Measurements from ENCODE around the gene SYT4. TPM values are rescaled to one million over a fixed set of nuclear protein-coding genes. Genes with fewer than 3 reads are reported as not detected.
"Not testable (repeated sequence)": the region's sequence is repeated elsewhere in the genome, so short reads cannot be mapped to it uniquely, and the experiment has no call there.

Gene SYT4
- total RNA-seq (2014; rRNA removed; shearing (Covaris generic)) = not detected in 2 replicates

DNA sequence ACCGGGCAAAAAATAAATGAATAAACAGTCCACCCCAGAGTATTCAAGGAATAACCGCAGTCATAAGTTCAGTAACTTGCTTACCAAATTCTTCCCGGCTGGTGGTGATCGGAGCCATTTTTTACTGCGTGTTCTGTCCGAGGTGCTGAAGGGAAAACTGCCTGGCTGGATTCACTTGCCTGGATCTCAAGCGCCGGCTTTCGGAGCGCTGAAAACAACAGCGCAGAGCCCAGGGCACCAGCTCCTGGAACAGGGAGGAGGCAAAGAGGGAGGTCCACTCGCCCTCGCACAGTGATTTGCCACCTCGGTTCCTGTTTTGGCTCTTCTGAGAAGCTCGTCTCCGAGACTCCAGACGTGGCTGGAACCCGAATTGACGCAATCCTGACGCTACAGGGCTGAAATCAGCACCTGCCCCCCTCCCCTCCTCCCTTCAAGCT, at the start of gene SYT4:
Gene SYT4, minus strand, starts transcription at position 327 of the 437 bp plus-strand sequence. Its CDS starts 209 bp downstream, at position 118.
- no peak within 1 kb of the TSS for H3K27ac ChIP-seq
- H3K9me3 ChIP-seq (replicated peaks) = no peaks in the 10 kb centered on the region
- H3K36me3 ChIP-seq = no peaks in the 10 kb centered on the region

GRCh38 chr18:43322132-43322531, 44.8 kb upstream of the SYT4 start:
- Histone ChIP-seq H3K4me3 (no peak overlapping the region), H3K4me1 (replicated peaks) (no peaks in the 10 kb centered on the region), H3K27ac (no peak overlapping the region), H3K36me3 (no peaks in the 10 kb centered on the region), H3K9me3 (replicated peaks) (no peaks in the 10 kb centered on the region), H3K27me3 (replicated peaks) (no peaks in the 10 kb centered on the region)
- DNase-seq (ENCODE audit: low read depth in 1 of 2, low spot score in 2 of 2) = no peak

More for the DNA sequence above, at the start of gene SYT4:
- H3K4me3 ChIP-seq = no peak within 1 kb of the TSS
- no peak for DNase-seq (ENCODE audit: low read depth in 1 of 2, low spot score in 2 of 2)
- H3K27me3 ChIP-seq (replicated peaks) = peaks cover 3% of the 10 kb centered on the region
- H3K4me1 ChIP-seq (replicated peaks) = no peaks in the 10 kb centered on the region

DNA sequence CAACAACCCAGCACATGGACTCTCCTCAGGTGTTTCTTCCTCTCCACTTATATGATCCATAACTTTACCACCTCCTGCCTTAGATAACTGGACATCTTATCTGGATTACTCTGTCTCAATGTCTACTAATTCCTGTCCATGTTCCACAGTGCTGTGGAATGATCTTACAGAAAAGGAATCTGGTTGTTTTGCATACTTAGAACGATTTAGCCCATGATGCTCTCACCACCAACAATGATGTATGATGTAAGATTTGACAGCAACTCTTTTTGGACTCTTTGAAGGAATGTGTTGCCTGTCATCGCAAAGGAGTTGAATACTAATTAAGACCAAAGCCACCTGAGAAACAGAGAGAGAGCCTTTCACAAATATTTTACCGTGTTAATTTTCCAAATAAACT, 37.7 kb upstream of the SYT4 start:
- Histone ChIP-seq H3K36me3 (no peaks in the 10 kb centered on the region), H3K4me3 (no peak overlapping the region), H3K27me3 (replicated peaks) (no peaks in the 10 kb centered on the region), H3K9me3 (replicated peaks) (no peaks in the 10 kb centered on the region), H3K4me1 (replicated peaks) (no peaks in the 10 kb centered on the region), H3K27ac (no peak overlapping the region)
- DNase-seq (ENCODE audit: low read depth in 1 of 2, low spot score in 2 of 2) = no peak

- no peak for DNase-seq (ENCODE audit: low read depth in 1 of 2, low spot score in 2 of 2)
- no peaks in the 10 kb centered on the region for H3K27me3 ChIP-seq (replicated peaks)
- H3K9me3 ChIP-seq (replicated peaks) = no peaks in the 10 kb centered on the region
- H3K27ac ChIP-seq = no peak overlapping the region
- no peaks in the 10 kb centered on the region for H3K36me3 ChIP-seq
- no peak overlapping the region for H3K4me3 ChIP-seq
- no peaks in the 10 kb centered on the region for H3K4me1 ChIP-seq (replicated peaks)
Measured at GRCh38 chr18:43312891-43313290, 35.6 kb upstream of the SYT4 start.

GRCh38 chr18:43310239-43310638, 32.9 kb upstream of the SYT4 start:
- H3K36me3 ChIP-seq = no peaks in the 10 kb centered on the region
- DNase-seq (ENCODE audit: low read depth in 1 of 2, low spot score in 2 of 2) = no peak
- H3K27me3 ChIP-seq (replicated peaks) = no peaks in the 10 kb centered on the region
- no peaks in the 10 kb centered on the region for H3K9me3 ChIP-seq (replicated peaks)
- no peak overlapping the region for H3K4me3 ChIP-seq
- H3K4me1 ChIP-seq (replicated peaks) = no peaks in the 10 kb centered on the region
- no peak overlapping the region for H3K27ac ChIP-seq

- DNase-seq (ENCODE audit: low read depth in 1 of 2, low spot score in 2 of 2) = no peak
- Histone ChIP-seq H3K27me3 (replicated peaks) (no peaks in the 10 kb centered on the region), H3K4me1 (replicated peaks) (no peaks in the 10 kb centered on the region), H3K36me3 (no peaks in the 10 kb centered on the region), H3K9me3 (replicated peaks) (no peaks in the 10 kb centered on the region), H3K27ac (no peak overlapping the region), H3K4me3 (no peak overlapping the region)
Measured at GRCh38 chr18:43303376-43303775, 26.1 kb upstream of the SYT4 start.

- H3K4me3 ChIP-seq; H3K27ac ChIP-seq; H3K4me1 ChIP-seq (replicated peaks); H3K27me3 ChIP-seq (replicated peaks); H3K36me3 ChIP-seq; H3K9me3 ChIP-seq (replicated peaks): not testable (repeated sequence)
- peak in 1 of 2 experiments; percentile 29 for DNase-seq (ENCODE audit: low read depth in 1 of 2, low spot score in 2 of 2)
Measured at GRCh38 chr18:43286187-43286586, 8.9 kb upstream of the SYT4 start.

GRCh38 chr18:43283299-43283698, 6.0 kb upstream of the SYT4 start:
- Histone ChIP-seq H3K4me3 (no peak overlapping the region), H3K4me1 (replicated peaks) (no peaks in the 10 kb centered on the region), H3K9me3 (replicated peaks) (no peaks in the 10 kb centered on the region), H3K27ac (no peak overlapping the region), H3K27me3 (replicated peaks) (no peaks in the 10 kb centered on the region), H3K36me3 (no peaks in the 10 kb centered on the region)
- DNase-seq (ENCODE audit: low read depth in 1 of 2, low spot score in 2 of 2) = no peak

GRCh38 chr18:43279015-43279744, 1.9 kb upstream of the SYT4 start:
- no peaks in the 10 kb centered on the region for H3K36me3 ChIP-seq
- no peaks in the 10 kb centered on the region for H3K9me3 ChIP-seq (replicated peaks)
- H3K4me3 ChIP-seq = no peak overlapping the region
- no peak for DNase-seq (ENCODE audit: low read depth in 1 of 2, low spot score in 2 of 2)
- H3K27ac ChIP-seq = no peak overlapping the region
- peaks cover 3% of the 10 kb centered on the region for H3K27me3 ChIP-seq (replicated peaks)
- no peaks in the 10 kb centered on the region for H3K4me1 ChIP-seq (replicated peaks)

DNA sequence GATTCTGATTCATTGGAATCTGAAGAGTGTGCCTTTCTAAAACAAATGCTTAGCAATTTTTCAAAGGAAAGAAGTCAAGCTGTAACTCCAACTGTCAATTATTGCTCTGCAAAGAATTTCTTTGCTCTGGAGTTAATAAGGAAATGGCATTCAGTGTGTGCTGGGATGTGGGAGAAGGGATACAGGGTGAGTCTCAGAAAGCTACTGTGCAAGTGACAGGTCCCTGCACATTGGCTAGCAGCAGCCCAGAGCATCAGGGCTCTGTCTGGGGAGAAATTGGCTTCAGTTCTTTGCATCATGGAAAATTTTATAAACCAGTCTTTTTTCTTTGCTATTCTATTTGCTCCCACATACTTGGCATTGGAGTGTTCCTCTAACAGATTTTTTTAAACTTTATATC, 1.1 kb upstream of the SYT4 start:
- H3K36me3 ChIP-seq = no peaks in the 10 kb centered on the region
- no peaks in the 10 kb centered on the region for H3K4me1 ChIP-seq (replicated peaks)
- H3K27ac ChIP-seq = no peak overlapping the region
- no peaks in the 10 kb centered on the region for H3K9me3 ChIP-seq (replicated peaks)
- DNase-seq (ENCODE audit: low read depth in 1 of 2, low spot score in 2 of 2) = no peak
- H3K27me3 ChIP-seq (replicated peaks) = peaks cover 3% of the 10 kb centered on the region
- H3K4me3 ChIP-seq = no peak overlapping the region

- Histone ChIP-seq H3K4me1 (replicated peaks) (no peaks in the 10 kb centered on the region), H3K4me3 (no peak overlapping the region), H3K9me3 (replicated peaks) (no peaks in the 10 kb centered on the region), H3K27ac (no peak overlapping the region), H3K36me3 (no peaks in the 10 kb centered on the region), H3K27me3 (replicated peaks) (peaks cover 3% of the 10 kb centered on the region)
- DNase-seq (ENCODE audit: low read depth in 1 of 2, low spot score in 2 of 2) = no peak
Measured at GRCh38 chr18:43276491-43276890, 799 bp downstream of the SYT4 start.

DNA sequence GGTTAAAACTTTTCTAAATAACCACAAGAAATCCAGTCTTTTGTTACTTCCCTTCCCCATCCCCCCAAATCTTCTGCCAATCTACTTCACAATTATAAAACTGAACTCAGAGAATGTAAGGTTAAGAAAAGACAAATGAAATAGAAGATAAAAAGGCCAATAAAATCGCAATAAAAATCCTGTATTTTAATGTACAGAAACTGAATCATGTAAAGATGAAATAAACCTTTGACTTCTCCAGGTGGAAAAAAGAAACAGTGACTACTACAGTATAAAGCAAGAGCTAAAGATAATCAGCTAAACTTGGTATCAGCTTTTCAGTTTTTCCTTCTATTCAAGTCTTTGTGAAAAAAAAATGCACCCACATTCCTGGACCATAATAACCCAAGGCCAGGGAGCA, 1.7 kb downstream of the SYT4 start:
- H3K36me3 ChIP-seq = no peaks in the 10 kb centered on the region
- H3K27me3 ChIP-seq (replicated peaks) = peaks cover 3% of the 10 kb centered on the region
- H3K4me3 ChIP-seq = no peak overlapping the region
- H3K9me3 ChIP-seq (replicated peaks) = no peaks in the 10 kb centered on the region
- DNase-seq (ENCODE audit: low read depth in 1 of 2, low spot score in 2 of 2) = no peak
- no peaks in the 10 kb centered on the region for H3K4me1 ChIP-seq (replicated peaks)
- H3K27ac ChIP-seq = no peak overlapping the region

DNA sequence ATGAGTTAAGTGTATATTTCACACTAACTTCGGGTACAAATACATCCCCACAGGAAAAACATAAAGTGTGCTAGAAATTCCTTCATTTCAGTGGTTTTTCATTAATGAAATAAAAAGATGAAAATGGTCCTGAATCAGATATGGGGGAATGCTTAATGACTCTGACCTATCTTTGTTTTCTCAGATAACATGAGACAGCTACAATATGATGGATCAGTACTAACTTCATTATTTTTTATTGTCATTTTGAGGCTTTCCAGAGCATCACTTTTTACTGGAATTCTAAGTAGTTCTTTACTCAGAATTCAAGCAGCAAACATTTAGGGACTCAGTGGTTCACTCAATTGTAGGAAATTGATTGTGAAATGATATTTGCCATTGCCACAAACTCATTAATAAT, 2.8 kb downstream of the SYT4 start:
- peaks cover 3% of the 10 kb centered on the region for H3K27me3 ChIP-seq (replicated peaks)
- no peak for DNase-seq (ENCODE audit: low read depth in 1 of 2, low spot score in 2 of 2)
- no peaks in the 10 kb centered on the region for H3K36me3 ChIP-seq
- H3K9me3 ChIP-seq (replicated peaks) = no peaks in the 10 kb centered on the region
- H3K27ac ChIP-seq = no peak overlapping the region
- no peaks in the 10 kb centered on the region for H3K4me1 ChIP-seq (replicated peaks)
- no peak overlapping the region for H3K4me3 ChIP-seq

DNA sequence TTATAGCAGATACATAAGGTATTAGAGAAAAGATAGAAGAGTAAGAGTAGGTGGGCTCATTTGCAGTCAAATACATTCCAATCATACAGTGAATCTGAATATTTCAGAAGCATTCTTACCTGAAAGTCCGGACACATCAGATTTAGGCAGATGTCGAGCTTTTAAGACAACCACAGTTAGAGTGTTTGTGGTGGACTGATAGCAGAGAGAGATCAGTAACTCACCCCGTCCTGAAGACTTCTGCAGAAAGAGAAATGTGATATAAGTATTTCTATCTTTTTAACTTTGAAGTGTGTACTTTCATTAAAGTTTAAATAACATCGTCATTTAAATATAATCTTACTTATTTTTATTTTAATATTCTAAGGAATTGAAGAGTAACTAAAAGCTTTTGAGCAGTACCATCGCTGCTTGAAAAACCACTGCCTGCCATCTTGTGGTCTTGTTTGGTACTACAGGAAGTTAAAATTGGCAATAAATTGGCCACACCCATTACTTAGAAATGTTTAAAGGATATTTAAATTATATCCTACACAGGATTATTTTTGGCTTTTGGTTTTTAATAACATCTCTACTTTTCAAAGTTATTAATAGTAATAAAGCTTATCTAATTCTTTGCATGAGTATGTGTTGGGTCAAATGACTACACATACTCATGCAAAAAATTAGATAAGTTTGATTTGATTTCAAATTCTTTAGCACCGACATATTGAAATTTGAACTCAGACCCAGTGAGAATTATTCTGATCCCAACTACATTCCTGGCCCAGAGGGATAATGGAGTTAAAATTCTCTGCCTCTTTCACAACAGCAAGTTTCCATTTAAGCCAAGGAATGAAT, 5.5 kb downstream of the SYT4 start:
- Histone ChIP-seq H3K36me3 (no peaks in the 10 kb centered on the region), H3K9me3 (replicated peaks) (no peaks in the 10 kb centered on the region), H3K27me3 (replicated peaks) (peaks cover under 1% of the 10 kb centered on the region; the same call in 1 of the 2 replicates), H3K4me1 (replicated peaks) (no peaks in the 10 kb centered on the region), H3K27ac (no peak overlapping the region), H3K4me3 (no peak overlapping the region)
- peak; percentile 14 to 42 for DNase-seq (ENCODE audit: low read depth in 1 of 2, low spot score in 2 of 2)

All from SJSA1 (cell line).